Measurements from ENCODE around the gene CCDC33. TPM values are rescaled to one million over a fixed set of nuclear protein-coding genes. Genes with fewer than 3 reads are reported as not detected.

The CCDC33 gene
- total RNA-seq, 1 experiment from 2014 or later, result 10.6 TPM

DNA sequence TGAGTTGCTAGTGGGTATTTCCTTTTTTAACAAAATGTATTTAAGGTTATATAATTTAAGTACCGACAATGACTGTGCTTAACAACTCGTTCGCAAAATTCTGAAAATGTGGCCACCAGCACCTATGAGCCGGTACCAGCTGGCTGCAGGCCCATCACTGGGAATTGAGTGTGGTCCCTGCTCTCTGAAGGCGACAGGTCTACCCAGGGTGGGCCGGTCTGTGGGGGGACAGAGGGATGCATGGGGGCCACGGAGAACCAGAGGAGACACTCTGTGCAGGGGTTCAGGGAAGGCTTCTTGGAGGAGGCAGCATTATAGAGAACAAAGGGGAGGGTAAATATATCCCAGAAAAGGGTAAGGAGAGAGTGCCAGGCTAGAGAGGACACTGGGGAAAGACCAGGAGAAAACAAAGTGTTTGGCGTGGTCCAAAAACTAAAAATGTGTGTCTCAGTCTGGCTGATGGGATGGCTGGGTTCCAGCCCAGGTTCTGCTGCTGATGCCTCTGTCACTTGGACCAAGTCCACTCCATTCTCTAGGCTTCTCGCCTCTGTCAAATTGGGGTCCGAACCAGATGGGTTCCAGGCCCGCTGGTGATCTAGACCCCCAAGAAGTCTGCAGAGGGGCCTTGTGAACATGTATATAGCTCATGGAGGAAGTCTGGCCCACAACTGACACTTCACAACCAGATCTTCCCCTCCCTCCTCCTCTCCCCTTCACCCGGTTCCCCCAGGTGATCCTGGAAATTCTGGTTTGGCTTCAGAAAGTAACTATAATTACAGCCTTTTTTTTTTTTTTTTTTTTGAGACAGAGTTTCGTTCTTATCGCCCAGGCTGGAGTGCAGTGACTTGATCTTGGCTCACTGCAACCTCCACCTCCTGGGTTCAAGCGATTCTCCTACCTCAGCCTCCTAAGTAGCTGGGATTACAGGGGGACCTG is 142.0 kb downstream of the CCDC33 start:
- H3K4me3 Mint-ChIP-seq, result no peak overlapping the region

DNA sequence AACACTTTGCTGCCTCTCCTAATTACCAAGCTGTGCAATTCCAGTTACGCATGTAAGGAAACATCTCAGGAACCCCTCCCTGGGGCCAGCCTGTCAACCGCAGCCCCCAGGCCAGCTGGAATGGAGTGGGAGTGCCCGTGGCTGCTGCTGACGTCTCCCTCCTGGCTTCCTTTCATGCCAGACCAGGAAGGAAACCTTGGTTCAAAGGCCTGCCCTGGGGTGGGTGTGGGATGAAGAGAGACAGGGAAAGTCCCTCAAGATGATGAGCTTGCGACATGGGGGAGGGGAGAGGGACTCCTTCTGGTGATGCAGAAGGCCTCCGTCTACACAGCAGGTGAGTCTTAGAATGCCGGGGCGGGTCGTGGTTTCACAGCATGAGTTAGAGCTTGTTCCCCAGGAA is 142.7 kb downstream of the CCDC33 start:
- H3K27me3 Mint-ChIP-seq (ENCODE audit: low read depth), result no peaks in the 10 kb centered on the region; the same call in 1 of the 2 replicates
- H3K4me3 Mint-ChIP-seq, result no peak overlapping the region
- no peak for TF ChIP-seq CBFB (CRISPR knock-in tag; IDR thresholded peaks at IDR 0.05; ENCODE audit: low read depth)
- TF ChIP-seq RORB (CRISPR knock-in tag; IDR thresholded peaks at IDR 0.05), result no peak
- no peak for TF ChIP-seq ZNF219 (CRISPR knock-in tag; IDR thresholded peaks at IDR 0.05; ENCODE audit: borderline replicate concordance)
- no peak for TF ChIP-seq ZNF138 (CRISPR knock-in tag; conservative IDR thresholded peaks at IDR 0.05)
- no peak for TF ChIP-seq ZNF416 (CRISPR knock-in tag; IDR thresholded peaks at IDR 0.05)
- no peak for TF ChIP-seq CREM (CRISPR knock-in tag; IDR thresholded peaks at IDR 0.05)
- TF ChIP-seq CREB1 (CRISPR knock-in tag; IDR thresholded peaks at IDR 0.05), result no peak
- TF ChIP-seq JUN (CRISPR knock-in tag; IDR thresholded peaks at IDR 0.05), result no peak
- DNase-seq (ENCODE audit: low spot score) (no peak), ATAC-seq (no peak)
- CTCF ChIA-PET, result interaction anchor here (0.7 to 1.8 kb wide), 8 partner anchors 24 to 253 kb away, joined by 3 to 10 read pairs (median 4); no protein-coding TSS in a partner anchor
- POLR2A ChIA-PET, result no interaction called here
- H3K27ac Mint-ChIP-seq, result no peak overlapping the region
- peaks cover 11% of the 10 kb centered on the region for H3K4me1 Mint-ChIP-seq
- H3K36me3 Mint-ChIP-seq, result no peaks in the 10 kb centered on the region
- H3K9me3 Mint-ChIP-seq, result no peaks in the 10 kb centered on the region

More for the DNA sequence above, 142.0 kb downstream of the CCDC33 start:
- peak; percentile 7 for DNase-seq (ENCODE audit: low spot score)
- Mint-ChIP-seq H3K27me3 (ENCODE audit: low read depth) (no peaks in the 10 kb centered on the region; the same call in 1 of the 2 replicates), H3K9me3 (no peaks in the 10 kb centered on the region), H3K4me1 (peaks cover 15% of the 10 kb centered on the region), H3K36me3 (no peaks in the 10 kb centered on the region), H3K27ac (no peak overlapping the region)
- ATAC-seq, result no peak
- TF ChIP-seq GABPB1 (CRISPR knock-in tag; IDR thresholded peaks at IDR 0.05) (no peak), ZNF263 (CRISPR knock-in tag; IDR thresholded peaks at IDR 0.05; ENCODE audit: low read depth) (no peak), NR1H2 (CRISPR knock-in tag; IDR thresholded peaks at IDR 0.05) (no peak)
- POLR2A ChIA-PET, result no interaction called here
- CTCF ChIA-PET, result interaction anchor here (0.7 to 1.8 kb wide), 9 partner anchors 25 to 254 kb away, joined by 3 to 10 read pairs (median 4); no protein-coding TSS in a partner anchor

DNA sequence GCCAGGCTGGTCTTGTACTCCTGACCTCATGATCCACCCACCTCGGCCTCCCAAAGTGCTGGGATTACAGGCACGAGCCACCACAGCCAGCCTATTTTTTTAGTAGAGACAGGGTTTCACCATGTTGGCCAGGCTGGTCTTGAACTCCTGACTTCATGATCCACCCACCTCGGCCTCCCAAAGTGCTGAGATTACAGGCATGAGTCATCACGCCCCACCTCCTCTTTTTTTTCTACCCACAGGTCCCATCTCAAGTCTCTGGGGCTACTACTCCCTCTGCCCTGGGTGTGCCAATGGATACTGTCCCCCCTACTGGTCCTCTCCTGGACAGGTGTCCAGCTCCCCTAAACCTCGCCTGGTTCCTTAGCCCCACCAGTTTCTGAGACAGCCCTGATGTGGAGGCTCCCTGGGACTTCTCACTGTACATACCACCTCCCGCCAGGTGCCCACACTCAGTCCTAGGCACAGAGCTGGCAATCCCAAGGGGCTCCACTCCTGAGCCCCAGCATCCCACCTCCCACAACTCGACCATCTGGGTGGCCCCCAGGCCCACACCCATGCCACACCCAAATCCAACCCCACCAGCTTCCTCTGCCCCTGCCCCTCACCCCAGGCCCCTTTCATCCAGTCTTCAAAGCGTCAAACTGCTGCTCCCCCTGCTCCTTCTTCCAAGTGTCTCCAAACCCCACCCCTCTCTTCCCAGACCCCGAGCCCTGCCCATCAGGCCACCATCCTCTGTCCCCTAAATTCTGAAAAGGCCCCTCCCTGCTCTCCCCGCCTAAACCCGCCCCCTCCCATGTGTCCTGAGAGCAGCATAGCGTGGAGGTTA is 144.4 kb downstream of the CCDC33 start:
- POLR2A ChIA-PET, result interaction anchor here (0.6 kb wide), 1 partner anchor 82 kb away, joined by 5 read pairs; no protein-coding TSS in a partner anchor
- Mint-ChIP-seq H3K4me1 (peaks cover 5% of the 10 kb centered on the region), H3K4me3 (no peak overlapping the region), H3K27me3 (ENCODE audit: low read depth) (no peaks in the 10 kb centered on the region; the same call in 1 of the 2 replicates), H3K36me3 (no peaks in the 10 kb centered on the region), H3K27ac (no peak overlapping the region), H3K9me3 (no peaks in the 10 kb centered on the region)
- DNase-seq (ENCODE audit: low spot score), result no peak
- ATAC-seq, result peak; percentile 6; the same call in 1 of the 2 replicates
- CTCF ChIA-PET, result interaction anchor here (1.5 to 2.4 kb wide), 3 partner anchors 58 to 102 kb away, joined by 5 to 136 read pairs (median 10); partner anchors contain the start of gene SEMA7A
- TF ChIP-seq FOXP1 (CRISPR knock-in tag; IDR thresholded peaks at IDR 0.05; ENCODE audit: borderline replicate concordance) (no peak), CREB1 (CRISPR knock-in tag; IDR thresholded peaks at IDR 0.05) (no peak), JAZF1 (CRISPR knock-in tag; IDR thresholded peaks at IDR 0.05) (no peak)
- TF ChIP-seq, protein P1, sequence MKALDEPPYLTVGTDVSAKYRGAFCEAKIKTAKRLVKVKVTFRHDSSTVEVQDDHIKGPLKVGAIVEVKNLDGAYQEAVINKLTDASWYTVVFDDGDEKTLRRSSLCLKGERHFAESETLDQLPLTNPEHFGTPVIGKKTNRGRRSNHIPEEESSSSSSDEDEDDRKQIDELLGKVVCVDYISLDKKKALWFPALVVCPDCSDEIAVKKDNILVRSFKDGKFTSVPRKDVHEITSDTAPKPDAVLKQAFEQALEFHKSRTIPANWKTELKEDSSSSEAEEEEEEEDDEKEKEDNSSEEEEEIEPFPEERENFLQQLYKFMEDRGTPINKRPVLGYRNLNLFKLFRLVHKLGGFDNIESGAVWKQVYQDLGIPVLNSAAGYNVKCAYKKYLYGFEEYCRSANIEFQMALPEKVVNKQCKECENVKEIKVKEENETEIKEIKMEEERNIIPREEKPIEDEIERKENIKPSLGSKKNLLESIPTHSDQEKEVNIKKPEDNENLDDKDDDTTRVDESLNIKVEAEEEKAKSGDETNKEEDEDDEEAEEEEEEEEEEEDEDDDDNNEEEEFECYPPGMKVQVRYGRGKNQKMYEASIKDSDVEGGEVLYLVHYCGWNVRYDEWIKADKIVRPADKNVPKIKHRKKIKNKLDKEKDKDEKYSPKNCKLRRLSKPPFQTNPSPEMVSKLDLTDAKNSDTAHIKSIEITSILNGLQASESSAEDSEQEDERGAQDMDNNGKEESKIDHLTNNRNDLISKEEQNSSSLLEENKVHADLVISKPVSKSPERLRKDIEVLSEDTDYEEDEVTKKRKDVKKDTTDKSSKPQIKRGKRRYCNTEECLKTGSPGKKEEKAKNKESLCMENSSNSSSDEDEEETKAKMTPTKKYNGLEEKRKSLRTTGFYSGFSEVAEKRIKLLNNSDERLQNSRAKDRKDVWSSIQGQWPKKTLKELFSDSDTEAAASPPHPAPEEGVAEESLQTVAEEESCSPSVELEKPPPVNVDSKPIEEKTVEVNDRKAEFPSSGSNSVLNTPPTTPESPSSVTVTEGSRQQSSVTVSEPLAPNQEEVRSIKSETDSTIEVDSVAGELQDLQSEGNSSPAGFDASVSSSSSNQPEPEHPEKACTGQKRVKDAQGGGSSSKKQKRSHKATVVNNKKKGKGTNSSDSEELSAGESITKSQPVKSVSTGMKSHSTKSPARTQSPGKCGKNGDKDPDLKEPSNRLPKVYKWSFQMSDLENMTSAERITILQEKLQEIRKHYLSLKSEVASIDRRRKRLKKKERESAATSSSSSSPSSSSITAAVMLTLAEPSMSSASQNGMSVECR (CRISPR knock-in tag; IDR thresholded peaks at IDR 0.05; ENCODE audit: borderline replicate concordance), result no peak
- TF ChIP-seq, protein P2, sequence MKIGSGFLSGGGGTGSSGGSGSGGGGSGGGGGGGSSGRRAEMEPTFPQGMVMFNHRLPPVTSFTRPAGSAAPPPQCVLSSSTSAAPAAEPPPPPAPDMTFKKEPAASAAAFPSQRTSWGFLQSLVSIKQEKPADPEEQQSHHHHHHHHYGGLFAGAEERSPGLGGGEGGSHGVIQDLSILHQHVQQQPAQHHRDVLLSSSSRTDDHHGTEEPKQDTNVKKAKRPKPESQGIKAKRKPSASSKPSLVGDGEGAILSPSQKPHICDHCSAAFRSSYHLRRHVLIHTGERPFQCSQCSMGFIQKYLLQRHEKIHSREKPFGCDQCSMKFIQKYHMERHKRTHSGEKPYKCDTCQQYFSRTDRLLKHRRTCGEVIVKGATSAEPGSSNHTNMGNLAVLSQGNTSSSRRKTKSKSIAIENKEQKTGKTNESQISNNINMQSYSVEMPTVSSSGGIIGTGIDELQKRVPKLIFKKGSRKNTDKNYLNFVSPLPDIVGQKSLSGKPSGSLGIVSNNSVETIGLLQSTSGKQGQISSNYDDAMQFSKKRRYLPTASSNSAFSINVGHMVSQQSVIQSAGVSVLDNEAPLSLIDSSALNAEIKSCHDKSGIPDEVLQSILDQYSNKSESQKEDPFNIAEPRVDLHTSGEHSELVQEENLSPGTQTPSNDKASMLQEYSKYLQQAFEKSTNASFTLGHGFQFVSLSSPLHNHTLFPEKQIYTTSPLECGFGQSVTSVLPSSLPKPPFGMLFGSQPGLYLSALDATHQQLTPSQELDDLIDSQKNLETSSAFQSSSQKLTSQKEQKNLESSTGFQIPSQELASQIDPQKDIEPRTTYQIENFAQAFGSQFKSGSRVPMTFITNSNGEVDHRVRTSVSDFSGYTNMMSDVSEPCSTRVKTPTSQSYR (CRISPR knock-in tag; IDR thresholded peaks at IDR 0.05), result no peak

Measured in WTC11 (cell line).